Breast epithelium (tissue), 4 donors: ENCODE measurements around the gene PILRB. TPM values are rescaled to one million over a fixed set of nuclear protein-coding genes. Genes with fewer than 3 reads are reported as not detected.
"Not testable (repeated sequence)": the region's sequence is repeated elsewhere in the genome, so short reads cannot be mapped to it uniquely, and the experiment has no call there.

ENCODE experiments used
- DNase-seq, 2 donors: peaks; one replicate each; pipeline ENCODE4 v3.0.0-alpha.2; 2019; ENCODE audit warnings: low spot score in 2 of 2
- H3K27ac ChIP-seq, 2 donors: fragments of 200-600 bp; sonication (generic) in 1 of 2; one replicate each; pipeline ENCODE4 v1.5.1; 2016 to 2019; ENCODE audit warnings: mild to moderate bottlenecking in 1 of 2
- H3K27me3 ChIP-seq, 2 donors: fragments of 200-600 bp; sonication (generic) in 1 of 2; one replicate each; pipeline versions ENCODE4 v1.5.1 to v1.6.0; 2017 to 2019; ENCODE audit warnings: control low read depth in 1 of 2, mild to moderate bottlenecking in 1 of 2
- H3K36me3 ChIP-seq: fragments of 200-600 bp; one replicate; pipeline ENCODE4 v1.5.1; 2019
- H3K4me1 ChIP-seq, 2 donors: fragments of 200-600 bp; sonication (generic); one replicate each; pipeline ENCODE4 v1.5.1; 2016 to 2019; ENCODE audit warnings: control low read depth in 1 of 2
- H3K4me3 ChIP-seq, 3 donors: fragments of 200-600 bp; sonication (generic); 1 replicate in 2 of 3; 2 replicates in 1 of 3; pipeline ENCODE4 v1.5.1; 2016 to 2019; ENCODE audit warnings: mild to moderate bottlenecking in 3 of 3, moderate library complexity in 2 of 3
- H3K9me3 ChIP-seq, 2 donors: fragments of 200-600 bp; sonication (generic) in 1 of 2; one replicate each; pipeline ENCODE4 v1.5.1; 2016 to 2019; ENCODE audit warnings: control low read depth in 1 of 2
- CTCF ChIP-seq, 3 donors: fragments of 450-650 bp; IDR thresholded peaks; one replicate each; pipeline ENCODE4 v1.5.1; 2016 to 2017; ENCODE audit warnings: antibody characterized with exemption in 3 of 3, mild to moderate bottlenecking in 3 of 3, moderate library complexity in 3 of 3
- POLR2A ChIP-seq: fragments of 450-650 bp; IDR thresholded peaks from one replicate; pipeline ENCODE4 v1.6.1; 2016; ENCODE audit warnings: antibody characterized with exemption, mild to moderate bottlenecking, moderate library complexity
- POLR2AphosphoS5 ChIP-seq, 3 donors: sonication (generic); formaldehyde crosslinking; IDR thresholded peaks; one replicate each; pipeline ENCODE4 v1.6.1; 2017; ENCODE audit warnings: antibody characterized with exemption in 3 of 3
- intact Hi-C: fragments of 100-400 bp; cut with DNase I; formaldehyde crosslinking; loops from one replicate; pipeline ENCODE4 v1.15.1; 2023; ENCODE audit warnings: low total_unique reads
- total RNA-seq, 3 donors: library from RNA; depleted of rRNA; stranded (reverse); fragments of >200 nt; gene quantifications; one replicate each; pipeline ENCODE4 v1.1.0, GENCODE V29; 2016

The PILRB gene
- total RNA-seq, 3 donors from 2014 or later, result 33.8 to 100.0 (median 75.4) TPM

DNA sequence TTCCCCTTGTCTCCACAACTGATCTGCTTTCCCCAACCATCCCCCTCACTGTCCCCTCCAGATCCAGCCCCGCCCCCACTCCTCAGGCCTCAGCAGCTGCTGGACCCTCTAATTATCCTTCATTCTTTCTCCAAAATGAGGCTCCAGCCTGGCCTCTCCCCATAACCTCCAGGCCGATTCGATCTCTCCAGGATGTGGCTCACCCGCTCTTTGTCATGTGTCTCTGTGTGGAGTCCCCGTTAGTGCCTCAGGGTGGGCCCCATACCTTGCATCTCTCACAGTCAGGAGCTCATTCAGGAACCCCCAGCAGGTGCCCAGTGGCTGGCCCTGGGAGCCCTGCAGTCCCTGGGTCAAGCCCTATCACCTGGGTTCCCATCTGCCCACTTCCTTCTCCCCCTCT, 16.7 kb downstream of the PILRB start:
- H3K4me3 ChIP-seq, result no peak overlapping the region
- H3K4me1 ChIP-seq, result no peaks in the 10 kb centered on the region
- intact Hi-C loops, result no loop called here
- no peaks in the 10 kb centered on the region for H3K36me3 ChIP-seq
- DNase-seq, result no peak
- H3K9me3 ChIP-seq, result no peaks in the 10 kb centered on the region
- no peak overlapping the region for H3K27ac ChIP-seq
- H3K27me3 ChIP-seq, result no peaks in the 10 kb centered on the region
- TF ChIP-seq POLR2A, result no peak
- no peak for TF ChIP-seq CTCF (IDR thresholded peaks at IDR 0.05)
- TF ChIP-seq POLR2AphosphoS5 (IDR thresholded peaks at IDR 0.05), result no peak

DNA sequence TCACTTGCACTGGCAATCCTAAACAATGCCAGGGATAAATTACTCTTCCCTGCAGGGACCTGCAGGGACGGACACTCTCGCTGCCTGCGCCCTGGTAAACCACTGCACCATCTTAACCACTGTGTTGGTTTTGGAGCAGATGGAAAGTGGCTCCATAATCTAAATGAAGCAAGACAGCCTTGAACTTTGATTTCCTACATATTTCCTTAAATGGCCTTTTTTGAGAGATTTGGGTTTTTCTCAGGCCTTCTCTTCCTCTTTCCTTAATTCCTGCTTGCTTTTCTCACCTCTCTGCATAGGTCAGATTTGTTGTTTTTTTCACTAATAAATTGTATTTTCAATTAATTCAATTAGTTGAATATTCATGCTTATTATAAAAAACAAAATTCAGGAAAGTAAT, 18.1 kb downstream of the PILRB start:
- H3K27me3 ChIP-seq, result no peaks in the 10 kb centered on the region
- TF ChIP-seq POLR2AphosphoS5 (IDR thresholded peaks at IDR 0.05), result no peak
- no peak for TF ChIP-seq CTCF (IDR thresholded peaks at IDR 0.05)
- TF ChIP-seq POLR2A, result no peak
- no peaks in the 10 kb centered on the region for H3K36me3 ChIP-seq
- H3K27ac ChIP-seq, result no peak overlapping the region
- no peaks in the 10 kb centered on the region for H3K4me1 ChIP-seq
- H3K4me3 ChIP-seq, result no peak overlapping the region
- DNase-seq, result no peak
- intact Hi-C loops, result no loop called here
- no peaks in the 10 kb centered on the region for H3K9me3 ChIP-seq

- DNase-seq, result no peak
Observed at GRCh38 chr7:100378114-100378755, 20.3 kb downstream of the PILRB start.

GRCh38 chr7:100380196-100380595, 22.3 kb downstream of the PILRB start:
- Histone ChIP-seq H3K4me3 (no peak overlapping the region), H3K9me3 (no peaks in the 10 kb centered on the region), H3K36me3 (no peaks in the 10 kb centered on the region), H3K27ac (no peak overlapping the region), H3K4me1 (no peaks in the 10 kb centered on the region), H3K27me3 (no peaks in the 10 kb centered on the region)
- intact Hi-C loops, result no loop called here
- TF ChIP-seq POLR2A (no peak), POLR2AphosphoS5 (IDR thresholded peaks at IDR 0.05) (no peak)
- DNase-seq, result no peak

More at GRCh38 chr7:100378114-100378755, 20.3 kb downstream of the PILRB start:
- Histone ChIP-seq H3K27me3 (no peaks in the 10 kb centered on the region), H3K27ac (no peak overlapping the region), H3K4me3 (no peak overlapping the region), H3K4me1 (no peaks in the 10 kb centered on the region), H3K36me3 (no peaks in the 10 kb centered on the region), H3K9me3 (no peaks in the 10 kb centered on the region)
- intact Hi-C loops, result no loop called here
- TF ChIP-seq POLR2AphosphoS5 (IDR thresholded peaks at IDR 0.05), result no peak
- TF ChIP-seq POLR2A, result no peak
- TF ChIP-seq CTCF (IDR thresholded peaks at IDR 0.05), result no peak

- H3K4me3 ChIP-seq, result peak overlapping the region in 1 of 3 donors; percentile 5
- H3K36me3 ChIP-seq, H3K27ac ChIP-seq, H3K27me3 ChIP-seq, H3K4me1 ChIP-seq, H3K9me3 ChIP-seq, intact Hi-C loops, DNase-seq: not testable (repeated sequence)
Observed at GRCh38 chr7:100381531-100382233, 23.8 kb downstream of the PILRB start.

- DNase-seq, H3K4me1 ChIP-seq, H3K27ac ChIP-seq, H3K27me3 ChIP-seq, H3K9me3 ChIP-seq, H3K36me3 ChIP-seq, intact Hi-C loops, H3K4me3 ChIP-seq: not testable (repeated sequence)
Observed at GRCh38 chr7:100382234-100382853, 24.4 kb downstream of the PILRB start.
